Activated T-helper 1 cell treated with Interleukin-2 at 50 U/mL for 16 hours (primary cell): ENCODE measurements around the gene TXK.

Experiments
- DNase-seq: peaks from one replicate; pipeline ENCODE4 v3.0.0-alpha.2; 2020; ENCODE audit warnings: low read depth

The TXK gene

DNA sequence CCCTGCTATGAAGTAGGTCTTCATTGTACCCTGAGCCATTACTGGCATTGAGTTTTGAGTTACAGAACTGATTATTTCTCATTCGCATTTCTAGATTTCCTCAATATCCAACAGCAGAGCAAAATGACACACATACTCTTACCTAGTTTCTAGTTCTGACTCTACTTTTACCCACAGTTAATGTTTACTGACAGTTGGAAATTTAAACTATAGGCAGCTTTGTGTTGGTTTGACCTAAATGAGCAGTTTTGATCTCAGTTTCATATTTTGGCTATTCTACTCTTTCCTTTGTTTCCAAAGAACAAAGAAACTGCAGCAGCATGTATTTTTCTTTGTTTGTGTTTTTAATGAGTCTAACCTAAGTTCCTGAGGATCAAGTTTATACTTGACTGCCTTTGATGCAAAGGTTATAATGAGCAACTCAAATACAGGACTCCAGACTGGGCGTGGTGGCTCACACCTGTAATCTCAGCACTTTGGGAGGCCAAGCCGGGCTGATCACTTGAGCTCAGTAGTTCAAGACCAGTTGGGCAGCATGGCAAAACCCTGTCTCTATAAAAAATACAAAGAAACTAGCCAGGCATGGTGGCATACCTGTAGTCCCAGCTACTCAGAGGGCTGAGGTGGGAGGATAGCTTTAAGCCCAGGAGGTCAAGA lies 30.4 kb downstream of the TXK start:
- no peak for DNase-seq

DNA sequence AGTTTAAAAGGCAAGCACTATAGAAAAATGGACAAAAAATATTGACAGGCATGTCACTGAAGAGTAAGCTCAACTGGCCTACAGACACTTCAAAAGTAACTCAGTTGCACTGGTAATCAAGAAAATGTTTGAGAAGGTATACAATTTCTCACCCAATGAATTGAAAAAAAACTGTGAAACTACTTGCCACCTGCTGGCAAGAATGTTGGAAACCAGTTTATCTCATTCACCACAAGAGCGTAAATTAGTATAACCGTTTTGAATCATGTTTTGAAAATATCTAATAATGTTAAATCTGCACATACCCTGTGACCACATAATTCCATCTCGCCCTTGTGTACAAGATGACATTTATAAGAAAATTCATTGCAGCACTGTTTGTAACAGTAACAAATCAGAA lies 31.7 kb downstream of the TXK start:
- DNase-seq, result no peak

DNA sequence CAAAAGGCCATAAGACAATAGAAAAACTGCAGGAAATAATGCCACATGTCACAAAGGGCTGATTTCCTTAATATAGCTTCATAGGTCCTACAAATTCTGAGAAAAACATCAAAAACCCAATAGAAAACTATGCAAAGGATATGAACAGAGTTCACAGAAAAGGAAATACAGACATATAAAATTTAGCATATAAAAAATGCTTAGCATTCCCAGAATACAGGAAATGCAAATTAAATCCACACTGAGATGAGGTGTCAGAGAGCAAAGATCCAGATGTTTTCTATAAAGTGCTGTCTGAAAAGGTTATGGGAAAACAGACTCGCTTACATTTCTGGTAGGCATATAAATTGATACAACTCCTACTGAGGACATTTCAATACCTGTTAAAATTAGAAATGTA lies 33.8 kb downstream of the TXK start:
- no peak for DNase-seq

DNA sequence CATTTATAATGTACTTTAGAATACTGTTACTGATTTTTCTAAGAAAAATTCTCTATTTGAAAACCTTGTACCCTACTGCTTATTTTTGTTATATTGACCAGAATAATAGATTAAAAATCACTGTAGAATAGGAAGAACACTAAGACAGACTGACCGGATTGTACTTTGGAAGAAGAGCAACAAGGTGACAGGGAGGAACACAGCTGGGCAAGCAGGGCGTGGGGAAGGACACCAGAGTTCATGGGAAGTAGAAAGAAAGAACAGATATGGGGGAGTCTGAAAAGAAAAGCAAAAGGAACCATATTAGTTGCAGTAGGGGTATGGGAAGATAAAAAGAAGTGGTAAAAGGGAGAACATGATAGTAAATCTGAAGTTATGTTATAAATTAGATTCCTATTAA lies 38.6 kb downstream of the TXK start:
- DNase-seq, result no peak

DNA sequence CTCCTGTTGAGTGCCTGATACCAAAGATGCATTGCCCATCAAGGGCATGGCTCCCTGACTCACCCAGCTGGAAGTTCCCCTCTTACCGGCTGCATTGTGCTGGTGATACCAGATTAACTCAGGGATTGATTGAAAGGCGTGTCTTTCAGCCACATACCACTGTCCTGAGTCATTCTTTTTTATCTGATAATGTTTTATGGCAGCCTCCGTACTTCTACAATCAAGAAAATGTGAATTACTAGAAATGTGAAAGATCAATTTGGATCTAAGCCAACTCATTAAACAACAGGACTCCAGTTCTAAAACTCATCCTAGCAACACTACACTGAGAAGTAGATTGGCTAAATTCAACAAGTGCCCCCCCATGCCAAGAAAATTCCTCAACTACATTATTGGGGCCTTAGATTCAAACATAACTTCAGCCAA lies 40.0 kb downstream of the TXK start:
- no peak for DNase-seq

DNA sequence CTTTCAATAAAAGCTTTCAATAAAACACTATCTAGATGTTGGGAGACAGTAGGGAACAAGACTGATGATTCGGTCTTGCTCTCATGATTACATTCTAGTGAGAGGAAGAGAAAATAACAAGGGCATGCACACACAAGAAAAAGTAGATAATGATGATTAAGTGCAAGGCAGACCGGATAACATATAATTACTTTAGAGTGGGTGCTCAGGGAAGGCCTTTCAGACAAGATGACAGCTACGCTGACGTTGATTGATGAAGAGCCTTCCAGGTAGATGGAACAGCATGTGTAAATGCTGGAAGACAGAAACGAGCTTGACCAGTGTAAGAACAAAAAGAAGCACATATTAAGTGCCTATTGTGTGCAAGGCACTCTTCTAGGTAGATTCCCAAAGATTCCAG lies 43.4 kb downstream of the TXK start:
- no peak for DNase-seq

DNA sequence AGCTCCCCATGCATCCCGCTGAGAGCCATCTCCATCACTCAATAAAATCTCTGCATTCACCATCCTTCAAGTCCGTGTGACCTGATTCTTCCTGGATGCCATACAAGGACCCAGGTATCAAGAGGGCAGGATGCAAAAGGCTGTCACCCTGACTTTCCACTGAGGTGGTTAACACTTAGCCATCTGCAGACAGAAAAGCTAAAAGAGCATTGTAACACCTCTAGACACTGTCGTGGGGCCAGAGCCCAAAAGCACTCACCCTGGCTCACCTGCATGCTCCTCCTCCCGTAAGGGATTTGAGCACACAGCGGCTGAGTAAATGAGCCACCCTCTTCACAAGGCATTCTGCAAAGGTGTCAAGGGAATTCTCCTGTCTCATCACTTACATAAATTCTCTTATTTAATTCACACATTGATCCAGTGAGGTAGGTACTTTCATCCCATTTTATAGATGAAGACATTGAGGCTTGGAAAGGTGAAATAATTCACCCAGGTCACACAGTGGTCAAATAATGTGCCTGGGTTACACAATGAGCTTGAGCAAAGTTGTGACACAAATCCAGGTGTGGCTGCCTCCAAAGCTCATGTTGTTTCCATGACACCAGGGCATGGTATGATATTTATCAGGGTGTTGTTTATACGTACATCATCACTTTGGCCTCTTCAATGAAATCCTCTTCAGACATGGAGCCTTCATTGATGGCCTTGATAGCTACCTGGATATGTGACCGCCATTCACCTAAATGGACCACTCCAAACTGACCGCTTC lies 48.0 kb downstream of the TXK start:
- no peak for DNase-seq

DNA sequence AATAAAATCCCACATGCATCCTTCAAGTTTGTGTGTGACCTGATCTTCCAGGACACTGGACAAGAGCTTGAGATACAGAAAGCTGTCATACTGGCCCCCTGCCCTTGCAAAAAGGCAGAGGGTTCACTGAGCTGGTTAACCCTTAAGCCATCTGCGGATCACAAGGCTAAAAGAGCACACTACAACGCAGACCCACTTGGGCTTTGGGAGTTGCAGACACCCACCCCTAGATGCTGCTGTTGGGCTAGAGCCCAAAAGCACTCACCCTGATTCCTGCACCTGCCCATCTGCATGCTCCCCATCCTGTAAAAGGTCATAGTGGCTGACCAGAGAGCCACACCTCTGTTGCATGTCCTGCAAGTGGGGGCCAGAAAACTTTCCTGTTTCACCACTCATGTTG lies 51.1 kb downstream of the TXK start:
- no peak for DNase-seq

DNA sequence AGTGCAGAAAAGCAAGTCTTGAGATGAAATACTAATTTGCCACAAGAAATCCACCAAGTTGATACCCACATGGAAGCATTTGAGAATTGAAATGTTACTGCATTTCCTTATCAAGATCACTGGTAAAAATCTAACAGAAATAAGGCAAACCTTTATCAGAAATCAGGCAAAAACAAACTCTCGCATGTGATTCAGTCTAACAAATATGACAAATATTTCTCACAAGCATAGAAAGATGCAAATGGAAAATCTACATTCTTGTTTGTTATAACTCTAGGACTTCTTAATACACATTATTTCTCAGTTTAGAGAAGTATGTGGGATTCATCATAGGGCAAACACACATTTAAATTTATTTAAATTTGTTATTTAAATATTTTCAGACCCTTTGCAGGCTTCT lies 52.9 kb downstream of the TXK start:
- no peak for DNase-seq

DNA sequence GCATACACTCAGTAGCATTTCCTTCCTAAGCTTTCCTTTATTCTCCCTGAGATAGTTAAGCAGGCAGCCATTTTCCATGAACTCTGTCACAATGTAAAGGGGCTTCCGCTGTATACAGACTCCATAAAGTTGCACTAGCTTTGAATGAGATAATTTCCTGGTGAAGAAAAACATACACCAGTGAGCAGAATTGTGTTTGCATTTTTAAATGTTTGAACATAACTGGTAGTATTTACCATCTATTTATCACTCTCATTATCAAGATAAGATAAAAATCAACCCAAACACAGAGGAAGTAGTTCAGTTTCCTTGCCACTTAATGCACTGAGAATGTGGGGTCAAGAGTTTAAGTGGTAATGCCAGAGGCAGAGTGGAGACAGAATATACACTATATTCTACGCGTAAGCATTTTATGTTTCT lies 54.1 kb downstream of the TXK start:
- no peak for DNase-seq

DNA sequence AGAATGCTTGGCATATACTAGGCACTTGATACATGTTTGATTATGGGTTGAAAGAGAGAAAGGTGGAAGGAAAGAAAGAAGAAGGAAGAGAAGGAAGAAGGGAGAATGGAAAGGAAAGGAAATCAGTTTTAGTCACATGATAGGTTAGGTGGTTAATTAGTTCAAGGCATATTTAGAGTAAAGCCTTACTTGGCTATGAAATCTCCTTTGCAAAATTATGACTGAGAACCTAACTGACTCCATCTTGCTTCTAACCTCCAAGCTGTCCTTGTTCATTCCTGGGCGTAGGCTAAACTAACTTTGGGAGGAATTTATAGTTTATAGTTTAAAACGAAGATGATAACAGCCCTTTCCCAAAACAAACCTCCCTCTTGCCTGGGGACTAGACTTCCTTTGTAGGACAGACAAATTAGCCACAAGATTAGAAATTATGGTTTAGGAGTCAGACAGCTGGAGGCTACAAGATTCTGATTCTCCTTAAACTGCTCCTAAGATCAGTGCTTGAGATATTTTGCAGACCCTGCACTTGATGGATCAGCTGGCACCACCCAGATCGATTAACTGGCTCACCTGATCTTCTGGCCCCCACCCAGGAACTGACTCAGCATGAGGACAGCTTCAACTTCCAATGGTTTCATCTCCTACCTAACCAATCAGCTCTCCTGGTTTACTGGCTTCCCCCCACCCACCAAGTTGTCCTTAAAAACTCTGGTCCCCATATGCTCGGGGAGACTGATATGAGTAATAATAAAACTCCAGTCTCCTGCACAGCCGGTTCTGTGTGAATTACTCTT lies 55.0 kb downstream of the TXK start:
- DNase-seq, result no peak

DNA sequence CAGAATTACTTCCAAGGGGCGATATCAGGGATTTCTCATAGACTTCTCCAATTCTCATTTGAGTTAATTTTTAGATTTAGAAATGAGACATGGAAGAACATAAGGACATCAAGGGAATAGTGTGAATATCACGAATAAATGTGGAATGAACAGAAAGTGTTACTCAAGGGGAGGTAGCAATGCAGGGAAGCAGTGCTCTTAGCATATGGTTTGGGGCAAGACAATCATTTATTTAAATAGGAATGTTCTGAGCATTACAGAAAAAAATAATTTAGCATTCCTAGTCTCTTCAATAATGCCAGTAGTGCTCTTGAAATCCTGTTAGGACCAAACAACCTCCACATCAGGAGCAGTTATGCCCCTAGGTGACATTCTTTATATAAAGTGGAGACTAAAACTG lies 55.6 kb downstream of the TXK start:
- no peak for DNase-seq

DNA sequence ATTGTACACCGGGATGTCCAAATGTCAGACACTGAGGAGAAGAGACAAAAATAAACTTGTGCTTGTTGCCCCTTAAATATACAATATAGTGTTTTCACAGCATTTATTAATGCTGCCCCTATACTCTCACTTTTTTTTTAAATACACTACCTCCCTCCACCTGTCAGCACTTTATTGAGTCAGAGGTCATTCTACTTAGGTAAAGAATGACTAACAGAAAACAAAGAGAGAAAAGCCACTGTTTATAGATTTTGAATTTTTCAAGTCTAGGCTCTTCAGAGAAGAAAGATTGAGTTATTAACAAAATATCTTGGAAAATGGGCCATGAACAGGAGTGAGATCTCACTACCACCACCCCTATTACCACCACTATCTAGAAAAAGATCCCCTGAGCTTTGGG lies 59.4 kb downstream of the TXK start:
- no peak for DNase-seq

DNA sequence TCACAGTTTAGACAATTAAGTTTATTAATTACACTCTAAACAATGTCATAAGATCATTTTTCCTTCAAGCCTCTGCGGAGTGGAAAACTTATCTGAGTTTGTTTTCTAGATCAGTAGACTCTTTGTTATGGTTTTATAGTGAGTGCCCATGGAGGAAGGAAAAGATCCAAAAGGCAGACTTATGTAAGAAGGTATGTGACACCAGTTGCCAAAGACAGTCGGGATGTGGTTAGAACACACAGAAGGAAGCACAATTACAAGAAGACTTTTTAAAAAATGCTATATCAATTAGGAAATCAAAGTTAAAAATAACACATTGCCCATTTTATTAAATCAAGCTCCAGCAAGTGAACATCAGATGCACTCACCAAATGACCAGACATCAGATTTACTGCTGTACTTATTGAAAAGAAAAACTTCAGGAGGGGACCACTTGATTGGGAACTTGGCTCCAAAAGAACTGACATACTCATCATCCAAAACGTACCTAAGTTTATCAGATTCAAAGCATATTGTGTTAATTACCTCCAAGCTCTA lies 60.4 kb downstream of the TXK start:
- DNase-seq, result no peak

DNA sequence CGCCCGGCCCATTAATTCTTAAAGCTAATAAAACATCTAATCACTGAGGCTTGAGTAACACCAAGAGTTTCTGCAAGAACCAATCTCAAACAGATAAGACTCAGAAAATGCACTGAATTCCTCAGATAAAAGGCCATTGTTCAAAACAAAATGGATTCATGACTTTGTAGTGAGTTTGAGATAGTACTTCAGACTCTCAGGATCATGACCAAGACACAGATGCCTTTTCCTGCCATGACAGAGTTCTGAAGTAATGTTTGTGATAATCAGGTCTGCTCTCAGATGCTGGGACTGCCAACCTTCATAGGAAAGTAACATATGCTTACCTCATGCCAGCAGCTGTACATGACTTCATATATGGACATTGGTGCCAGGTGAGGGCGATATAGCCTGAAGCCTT lies 62.9 kb downstream of the TXK start:
- no peak for DNase-seq

DNA sequence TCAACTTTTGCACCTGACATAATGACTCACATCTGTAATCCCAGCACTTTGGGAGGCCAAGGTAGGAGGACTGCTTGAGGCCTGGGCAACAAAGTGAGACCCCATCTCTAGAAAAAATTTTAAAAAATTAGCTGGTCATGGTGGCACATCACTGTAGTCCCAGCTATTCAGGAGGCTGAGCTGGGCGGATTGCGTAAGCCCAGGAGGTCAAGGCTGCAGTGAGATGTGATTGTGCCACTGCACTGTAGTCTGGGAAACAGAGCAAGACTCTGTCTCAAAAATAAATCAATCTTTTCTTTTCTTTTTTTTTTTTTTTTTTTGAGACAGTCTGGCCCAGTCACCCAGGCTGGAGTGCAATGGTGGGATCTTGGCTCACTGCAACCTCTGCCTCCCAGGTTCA lies 65.0 kb downstream of the TXK start:
- no peak for DNase-seq

DNA sequence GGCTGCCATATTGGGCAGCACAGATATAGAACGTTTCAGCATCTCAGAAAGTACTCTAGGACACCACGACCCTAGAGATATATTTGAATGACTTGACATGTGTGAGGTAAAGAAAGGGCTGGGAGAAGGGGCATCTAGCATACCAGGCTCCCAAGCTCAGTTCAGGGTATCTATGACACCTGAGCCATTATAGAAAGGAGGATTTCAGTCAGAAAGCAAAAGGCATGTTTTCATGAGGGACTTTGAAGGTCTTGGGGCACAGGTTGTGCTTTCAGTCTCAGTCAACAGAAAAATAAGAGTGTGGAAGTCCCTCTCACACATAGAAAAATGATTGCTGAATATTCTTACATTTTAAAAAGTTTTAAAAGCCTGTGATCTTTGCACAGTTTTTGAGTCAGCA lies 65.9 kb downstream of the TXK start:
- DNase-seq, result no peak

DNA sequence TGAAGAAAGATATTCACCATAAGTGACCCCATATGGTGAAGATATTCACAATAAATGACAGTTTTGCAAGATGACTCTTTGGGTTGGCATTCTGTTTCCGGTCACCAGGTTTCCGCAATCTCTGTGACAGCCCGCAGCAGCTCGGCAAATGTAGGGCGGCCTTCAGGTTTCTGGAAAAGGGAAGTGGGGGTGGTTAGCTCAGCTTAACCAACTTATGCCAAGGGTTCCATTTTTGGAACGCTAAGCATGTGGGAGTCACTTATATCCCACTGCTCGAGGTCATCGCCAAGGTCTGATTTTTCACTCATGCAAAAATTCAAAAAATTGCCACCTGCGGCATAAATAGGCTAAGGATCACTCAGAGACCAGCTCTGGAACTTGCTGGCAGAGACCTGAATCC lies 66.5 kb downstream of the TXK start:
- no peak for DNase-seq

DNA sequence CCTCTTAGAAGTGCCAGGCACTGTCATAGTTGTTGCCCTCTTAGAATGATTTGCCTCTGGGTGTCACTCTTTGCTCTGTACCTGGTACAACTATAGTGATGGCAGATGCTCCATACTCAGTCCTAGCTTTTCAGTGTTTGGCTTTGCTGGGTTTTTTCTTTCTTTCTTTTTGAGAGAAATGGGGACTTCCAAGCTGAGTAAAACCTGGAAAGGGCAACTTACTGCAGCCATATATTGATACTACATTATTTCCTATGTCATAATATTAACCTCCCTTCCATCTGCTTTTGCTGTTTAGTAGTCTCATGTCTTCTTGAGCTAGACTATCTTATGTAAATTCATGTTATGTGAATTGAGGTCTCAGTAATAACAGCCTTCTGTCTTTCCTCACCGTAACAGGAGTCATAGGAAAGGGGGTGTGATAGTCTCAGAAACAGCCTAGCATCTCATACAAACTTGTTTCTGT lies 68.4 kb downstream of the TXK start:
- no peak for DNase-seq

DNA sequence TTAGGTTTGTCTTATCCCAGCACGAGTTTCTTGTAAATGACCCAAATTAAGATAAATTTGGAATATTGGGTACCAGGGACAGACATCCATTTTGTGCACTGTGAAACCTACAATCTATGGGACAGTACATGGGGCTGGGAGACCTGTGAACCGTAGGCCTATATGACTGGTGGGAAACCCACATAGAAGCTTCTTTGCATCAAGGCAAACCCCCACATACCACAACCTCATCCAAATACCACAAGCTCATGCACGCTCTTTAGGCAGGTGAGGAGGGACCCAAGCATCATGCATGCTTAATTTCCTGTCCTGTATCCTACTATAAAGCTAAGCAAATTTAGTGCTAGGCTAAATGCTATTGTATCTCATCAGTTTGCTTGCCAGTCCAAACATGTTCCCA lies 69.7 kb downstream of the TXK start:
- DNase-seq, result no peak

DNA sequence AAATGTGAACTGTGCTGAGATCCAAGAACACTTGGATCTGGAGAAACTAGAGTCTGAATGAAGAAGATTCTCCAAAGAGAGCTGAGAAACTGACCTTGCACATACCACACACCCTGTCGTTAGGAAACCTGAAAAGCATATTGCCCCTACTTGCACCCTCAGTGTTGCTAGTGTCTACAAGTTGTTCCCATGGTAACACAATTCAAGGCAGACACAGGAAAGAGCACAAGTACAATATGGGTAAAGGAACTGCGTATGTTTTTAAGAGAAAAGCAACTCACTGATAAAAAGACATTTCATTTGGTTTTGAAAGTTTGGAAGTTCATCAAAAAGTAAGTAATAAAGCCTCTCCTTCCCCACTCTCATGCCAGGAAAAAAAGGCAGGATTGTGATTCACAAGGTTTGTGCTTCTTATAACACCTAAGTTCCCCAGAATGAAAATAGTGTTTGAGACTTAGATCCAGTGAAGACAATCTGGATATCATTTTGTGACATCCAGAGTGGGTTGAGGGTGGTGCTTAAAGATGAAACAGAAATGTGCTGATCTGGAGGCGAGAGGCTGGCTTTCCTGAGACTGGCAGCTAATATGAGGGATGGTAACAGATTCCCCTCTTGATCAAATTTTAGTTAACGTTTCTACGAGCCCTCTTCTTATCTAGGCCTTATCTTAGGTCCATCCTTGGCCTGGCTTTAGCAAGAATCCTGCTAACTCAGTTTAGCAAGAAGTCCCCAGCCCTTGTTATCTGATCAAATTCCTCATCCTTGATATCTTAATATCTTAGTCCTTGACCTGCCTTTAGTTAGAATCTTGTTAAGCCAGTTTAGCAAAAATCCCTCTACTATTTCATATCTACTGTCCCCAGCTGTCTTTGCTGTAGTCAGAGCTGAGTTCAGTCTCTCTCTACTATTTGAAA lies 75.2 kb downstream of the TXK start:
- no peak for DNase-seq

DNA sequence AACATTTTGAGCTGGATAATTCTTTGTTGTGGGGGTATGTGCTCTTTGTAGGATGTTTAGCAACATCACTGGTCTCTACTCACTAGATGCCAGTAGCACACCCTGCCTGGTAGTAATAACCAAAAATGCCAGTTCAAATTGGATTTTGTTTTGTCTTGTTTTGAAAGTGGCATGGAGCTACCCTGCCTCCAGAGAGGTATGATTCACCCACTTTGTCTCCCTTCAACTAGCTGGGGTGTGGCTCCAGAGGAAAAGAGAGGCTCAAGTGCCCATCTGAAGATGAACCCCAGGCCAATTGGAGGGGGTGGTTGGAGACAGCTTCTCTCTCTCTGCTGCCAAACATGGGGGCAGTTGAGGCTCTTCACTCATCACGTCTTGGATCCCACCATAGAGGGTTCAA lies 83.0 kb downstream of the TXK start:
- DNase-seq, result no peak
